NK-92 treated with Interleukin-12 subunit alpha and Interleukin-12 subunit beta, amount 100 ng/mL, for 24 hours (cell line): ENCODE data around the gene GBF1.
"Not testable (repeated sequence)": the region's sequence is repeated elsewhere in the genome, so short reads cannot be mapped to it uniquely, and the experiment has no call there.

Experiments used
- DNase-seq: peaks from one replicate; lab custom pipeline; 2025; lab: John Stamatoyannopoulos, UW

Gene GBF1

GRCh38 chr10:102234888-102235597 is 10.3 kb upstream of the GBF1 start:
- DNase-seq: no peak

- DNase-seq: no peak
Measured at GRCh38 chr10:102235598-102235920, 9.8 kb upstream of the GBF1 start.

- DNase-seq: no peak
Measured at GRCh38 chr10:102236006-102236405, 9.3 kb upstream of the GBF1 start.

- DNase-seq: no peak
Measured at GRCh38 chr10:102237711-102238252, 7.5 kb upstream of the GBF1 start.

- DNase-seq: no peak
Measured at GRCh38 chr10:102240467-102241031, 4.8 kb upstream of the GBF1 start.

GRCh38 chr10:102241032-102241443 is 4.3 kb upstream of the GBF1 start:
- DNase-seq: no peak

DNA sequence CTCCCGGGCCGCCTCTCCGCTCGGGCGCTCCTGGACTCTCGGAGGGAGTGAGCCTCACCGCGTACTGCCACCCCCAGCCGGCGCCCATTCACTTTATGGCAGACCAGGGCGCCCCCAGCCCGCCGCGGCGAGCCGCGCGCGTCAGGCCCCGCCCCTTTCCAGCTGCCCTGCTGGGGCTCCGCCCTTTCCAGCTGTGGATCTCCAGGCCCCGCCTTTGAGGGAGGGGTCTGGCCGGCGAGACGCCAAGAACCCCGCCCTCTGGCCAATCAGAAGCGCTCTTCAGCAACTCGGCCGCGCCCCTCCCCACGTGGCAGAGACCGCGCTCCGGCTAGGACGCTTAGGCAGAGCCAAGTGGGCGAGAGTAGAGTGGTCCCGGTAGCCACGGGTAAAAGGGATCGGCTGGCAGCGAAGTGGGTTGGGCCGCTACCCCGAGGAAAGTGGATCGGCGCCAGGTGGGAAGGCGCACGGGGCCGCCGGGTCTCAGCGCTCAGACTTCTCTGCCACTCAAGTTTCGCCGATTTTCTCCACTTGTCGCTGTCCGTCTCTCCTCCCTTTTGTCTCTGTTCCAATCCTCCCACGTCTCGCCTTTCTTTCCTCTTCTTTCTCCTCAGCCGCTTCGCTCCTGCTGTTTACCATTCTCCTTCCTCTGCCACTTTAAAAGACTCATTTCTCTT is 3.8 kb upstream of the GBF1 start, which contains the start of gene PITX3:
TSS of gene PITX3 (minus strand) at position 69 of the 674 bp plus-strand sequence. CDS start 9,432 bp downstream, outside the sequence.
- no peak for DNase-seq

DNA sequence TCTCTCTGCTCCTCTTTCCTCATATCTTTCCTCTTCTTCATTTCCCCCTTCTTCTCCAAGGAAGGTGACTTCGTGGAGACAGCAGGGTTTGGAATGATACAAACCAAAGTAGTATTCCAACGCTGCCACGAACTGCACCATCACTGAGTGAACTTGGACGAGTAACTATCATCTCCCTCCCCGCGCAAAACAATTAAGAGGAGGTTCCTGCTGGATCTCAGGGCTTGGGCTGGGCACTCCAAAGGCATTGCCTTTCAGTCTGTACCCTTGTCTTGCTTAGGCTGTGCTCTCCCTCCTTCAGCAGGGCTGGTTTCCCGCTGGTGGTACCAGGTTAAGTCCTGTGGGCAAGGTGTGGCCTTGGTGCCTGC is 3.2 kb upstream of the GBF1 start:
- DNase-seq: no peak

DNA sequence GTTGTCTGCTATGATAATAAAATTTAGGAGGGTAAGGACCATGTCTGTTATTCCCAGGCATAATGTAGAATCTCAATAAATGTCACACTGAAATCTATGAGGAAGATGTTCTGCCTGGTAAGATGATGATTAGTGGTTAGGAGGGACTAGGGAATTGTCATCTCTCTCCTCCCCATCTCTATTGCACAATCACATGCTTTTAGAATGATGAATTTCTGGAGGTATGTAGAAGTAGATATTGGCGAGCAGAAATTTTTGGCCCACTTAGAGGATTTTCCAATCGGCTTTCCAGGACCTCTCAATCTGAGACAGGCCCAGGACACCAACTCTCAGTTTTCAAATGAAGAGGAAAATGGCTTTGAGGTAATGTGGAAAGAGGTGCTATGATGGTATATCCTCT is 2.0 kb upstream of the GBF1 start:
- no peak for DNase-seq

DNA sequence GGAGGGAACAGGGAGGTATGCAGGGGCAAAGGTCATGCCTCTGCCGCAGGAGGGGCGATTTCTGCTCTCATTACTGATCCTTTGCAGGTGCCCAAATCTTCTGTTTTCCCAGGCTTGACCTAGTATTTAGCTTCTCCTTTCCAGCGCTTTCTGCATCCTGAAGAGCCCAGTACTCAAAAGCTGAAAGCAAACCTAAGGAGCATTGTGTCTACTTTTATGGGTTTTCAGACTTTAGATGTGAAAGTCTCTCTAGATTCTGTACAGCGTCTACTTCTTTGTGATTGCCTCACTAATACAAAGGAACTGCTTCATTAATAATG is 560 bp downstream of the GBF1 start:
- no peak for DNase-seq

GRCh38 chr10:102246261-102246660 is 929 bp downstream of the GBF1 start:
- DNase-seq: no peak

DNA sequence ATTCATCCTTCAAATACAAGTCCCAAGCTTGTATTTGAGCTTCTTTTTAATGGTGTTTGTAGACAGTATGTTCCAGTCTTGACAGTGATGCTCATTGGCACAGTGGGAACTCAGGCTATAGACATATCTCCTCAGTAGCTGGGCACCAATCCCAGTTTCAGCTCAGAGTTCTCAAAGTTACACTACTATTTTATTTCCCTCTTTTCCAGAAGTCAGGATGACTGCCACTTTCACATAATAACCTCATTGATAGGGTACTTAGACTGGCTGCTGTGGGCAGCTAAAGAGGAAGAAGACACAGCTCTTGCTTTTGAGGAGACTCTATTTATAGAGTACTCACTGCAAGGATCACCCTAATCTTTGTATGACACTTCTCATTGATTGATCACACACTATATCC is 2.4 kb downstream of the GBF1 start:
- no peak for DNase-seq

GRCh38 chr10:102252508-102252907 is 7.2 kb downstream of the GBF1 start:
- not testable (repeated sequence) for DNase-seq

GRCh38 chr10:102254426-102254825 is 9.1 kb downstream of the GBF1 start:
- DNase-seq: no peak

- DNase-seq: no peak
Measured at GRCh38 chr10:102255404-102255803, 10.1 kb downstream of the GBF1 start.

DNA sequence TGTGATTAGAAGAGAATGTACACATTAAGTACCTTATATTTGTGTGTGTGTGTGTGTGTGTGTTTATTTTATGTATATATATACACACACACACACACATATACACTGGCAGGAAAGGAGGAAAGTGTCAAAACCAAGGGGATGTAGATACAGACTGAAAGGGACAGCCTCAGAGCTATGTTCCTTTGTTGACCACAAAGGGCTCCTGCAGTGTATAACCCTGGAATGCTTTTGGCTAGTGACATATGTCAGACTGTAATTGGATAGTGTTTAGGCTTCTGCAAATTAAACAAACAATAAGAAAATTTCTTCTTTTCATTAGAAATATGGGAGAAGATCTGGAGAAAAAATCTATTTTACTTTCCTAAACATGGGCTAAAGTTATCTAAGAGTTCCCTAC is 15.9 kb downstream of the GBF1 start:
- DNase-seq: no peak

GRCh38 chr10:102261842-102262241 is 16.5 kb downstream of the GBF1 start:
- no peak for DNase-seq

- DNase-seq: no peak
Measured at GRCh38 chr10:102262744-102263370, 17.5 kb downstream of the GBF1 start.

GRCh38 chr10:102264371-102264770 is 19.0 kb downstream of the GBF1 start:
- no peak for DNase-seq

DNA sequence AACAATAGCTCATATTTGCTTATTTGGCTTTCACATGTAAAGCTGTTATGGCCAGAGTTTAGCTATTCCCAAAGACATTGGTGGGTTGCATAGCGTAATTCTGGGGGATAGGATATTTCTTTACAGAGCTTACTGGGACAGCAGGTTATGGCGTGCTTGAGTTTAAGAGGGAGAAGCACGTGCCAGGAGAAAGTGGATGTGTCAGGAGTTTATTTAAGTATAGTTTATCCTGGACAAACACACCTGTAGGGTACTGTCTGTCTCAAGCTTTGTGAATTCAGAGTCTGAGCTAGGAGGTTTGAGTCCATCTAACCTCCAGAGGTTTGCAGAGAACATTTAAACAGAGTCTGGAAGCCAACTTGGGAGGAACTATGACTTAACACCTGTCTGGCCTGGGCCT is 21.3 kb downstream of the GBF1 start:
- DNase-seq: no peak

DNA sequence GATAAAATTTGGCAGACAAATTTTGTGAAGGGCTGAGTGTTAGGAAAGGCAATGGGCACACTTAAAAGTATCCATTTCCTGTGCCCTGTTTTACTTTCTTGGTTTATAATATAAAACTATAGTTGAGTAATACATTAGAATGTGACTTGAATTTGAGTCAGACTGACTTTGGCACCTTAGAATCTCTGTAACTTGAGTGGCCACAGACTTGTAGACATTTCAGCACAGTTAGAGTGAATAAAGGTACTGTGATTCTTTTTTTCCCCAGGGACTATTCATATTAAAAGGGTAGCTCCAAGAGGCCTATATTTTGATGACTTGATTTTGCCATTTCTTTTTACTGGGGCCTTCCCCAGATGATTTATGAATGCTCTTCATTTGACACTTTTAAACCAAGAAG is 22.4 kb downstream of the GBF1 start:
- no peak for DNase-seq

GRCh38 chr10:102268375-102268888 is 23.1 kb downstream of the GBF1 start:
- DNase-seq: no peak

- no peak for DNase-seq
Measured at GRCh38 chr10:102269017-102269416, 23.7 kb downstream of the GBF1 start.
